ENCODE data around the gene OTOP2.

The OTOP2 gene

GRCh38 chr17:74917430-74917829, 6.6 kb upstream of the OTOP2 start:
- H3K4me3 ChIP-seq (ENCODE audit: low read depth, low read length) = no peak overlapping the region
- no peak for TF ChIP-seq CTCF (IDR thresholded peaks at IDR 0.05; ENCODE audit: low read depth, low read length)

GRCh38 chr17:74918906-74919305, 5.2 kb upstream of the OTOP2 start:
- TF ChIP-seq CTCF (IDR thresholded peaks at IDR 0.05; ENCODE audit: low read depth, low read length) = no peak

GRCh38 chr17:74919440-74920305, 4.4 kb upstream of the OTOP2 start:
- TF ChIP-seq CTCF (IDR thresholded peaks at IDR 0.05; ENCODE audit: low read depth, low read length) = no peak
- no peak overlapping the region for H3K4me3 ChIP-seq (ENCODE audit: low read depth, low read length)

More at GRCh38 chr17:74918906-74919305, 5.2 kb upstream of the OTOP2 start:
- no peak overlapping the region for H3K4me3 ChIP-seq (ENCODE audit: low read depth, low read length)

- TF ChIP-seq CTCF (IDR thresholded peaks at IDR 0.05; ENCODE audit: low read depth, low read length) = no peak
- no peak overlapping the region for H3K4me3 ChIP-seq (ENCODE audit: low read depth, low read length)
These were observed 3.8 kb upstream of the OTOP2 start for GRCh38 chr17:74920306-74920620.

- no peak overlapping the region for H3K4me3 ChIP-seq (ENCODE audit: low read depth, low read length)
- no peak for TF ChIP-seq CTCF (IDR thresholded peaks at IDR 0.05; ENCODE audit: low read depth, low read length)
These were observed 3.4 kb upstream of the OTOP2 start for GRCh38 chr17:74920642-74921025.

DNA sequence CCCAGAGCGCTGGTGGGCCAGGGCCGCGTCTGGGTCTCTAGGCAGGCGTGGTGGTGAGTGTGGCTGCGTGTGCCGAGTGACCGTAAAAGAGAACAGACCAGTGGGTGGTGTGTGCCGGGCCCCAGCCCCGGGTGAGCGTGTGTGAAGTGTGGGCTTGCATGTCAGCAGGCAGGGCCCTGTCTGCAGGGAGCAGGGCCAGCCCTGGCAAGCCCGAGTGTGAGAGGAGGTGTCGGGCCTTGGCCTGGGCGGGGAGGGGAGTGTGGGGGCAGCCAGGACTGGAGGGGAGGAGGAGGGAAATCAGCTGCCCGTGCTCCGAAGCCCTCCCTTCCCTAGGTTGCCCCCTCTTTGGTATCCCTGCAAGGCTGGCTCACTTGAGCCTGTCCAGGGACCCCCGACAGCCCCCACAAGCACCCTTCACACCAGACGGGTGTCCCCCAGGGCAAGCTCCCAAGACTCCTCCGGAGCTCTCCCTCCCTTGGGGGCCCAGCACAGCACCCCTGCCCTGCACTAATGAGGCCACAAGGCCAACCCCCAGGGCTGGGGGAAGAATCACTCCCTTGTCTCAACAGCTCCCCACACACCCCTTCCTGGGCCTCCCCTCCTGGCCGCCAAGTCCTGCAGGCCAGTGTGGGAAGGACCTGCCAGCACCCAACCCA, 2.9 kb upstream of the OTOP2 start:
- TF ChIP-seq CTCF (IDR thresholded peaks at IDR 0.05; ENCODE audit: low read depth, low read length) = no peak
- no peak overlapping the region for H3K4me3 ChIP-seq (ENCODE audit: low read depth, low read length)

GRCh38 chr17:74921769-74922168, 2.3 kb upstream of the OTOP2 start:
- no peak overlapping the region for H3K4me3 ChIP-seq (ENCODE audit: low read depth, low read length)
- no peak for TF ChIP-seq CTCF (IDR thresholded peaks at IDR 0.05; ENCODE audit: low read depth, low read length)

Data from WI38 (cell line).